T-helper 1 cell (primary cell): Measurements from ENCODE around the gene USP17L17.
"Not testable (repeated sequence)": the region's sequence is repeated elsewhere in the genome, so short reads cannot be mapped to it uniquely, and the experiment has no call there.

Experiments used
- DNase-seq, 5 donors: peaks; one replicate each; pipeline ENCODE4 v3.0.0-alpha.2; 2012 to 2020
- total RNA-seq, 4 donors: gene quantifications; one replicate each; lab custom pipeline; 2026; lab: John Stamatoyannopoulos, UW

Gene USP17L17, protein sequence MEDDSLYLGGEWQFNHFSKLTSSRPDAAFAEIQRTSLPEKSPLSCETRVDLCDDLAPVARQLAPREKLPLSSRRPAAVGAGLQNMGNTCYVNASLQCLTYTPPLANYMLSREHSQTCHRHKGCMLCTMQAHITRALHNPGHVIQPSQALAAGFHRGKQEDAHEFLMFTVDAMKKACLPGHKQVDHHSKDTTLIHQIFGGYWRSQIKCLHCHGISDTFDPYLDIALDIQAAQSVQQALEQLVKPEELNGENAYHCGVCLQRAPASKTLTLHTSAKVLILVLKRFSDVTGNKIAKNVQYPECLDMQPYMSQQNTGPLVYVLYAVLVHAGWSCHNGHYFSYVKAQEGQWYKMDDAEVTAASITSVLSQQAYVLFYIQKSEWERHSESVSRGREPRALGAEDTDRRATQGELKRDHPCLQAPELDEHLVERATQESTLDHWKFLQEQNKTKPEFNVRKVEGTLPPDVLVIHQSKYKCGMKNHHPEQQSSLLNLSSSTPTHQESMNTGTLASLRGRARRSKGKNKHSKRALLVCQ
- 0 reads per million in 4 donors for total RNA-seq

DNA sequence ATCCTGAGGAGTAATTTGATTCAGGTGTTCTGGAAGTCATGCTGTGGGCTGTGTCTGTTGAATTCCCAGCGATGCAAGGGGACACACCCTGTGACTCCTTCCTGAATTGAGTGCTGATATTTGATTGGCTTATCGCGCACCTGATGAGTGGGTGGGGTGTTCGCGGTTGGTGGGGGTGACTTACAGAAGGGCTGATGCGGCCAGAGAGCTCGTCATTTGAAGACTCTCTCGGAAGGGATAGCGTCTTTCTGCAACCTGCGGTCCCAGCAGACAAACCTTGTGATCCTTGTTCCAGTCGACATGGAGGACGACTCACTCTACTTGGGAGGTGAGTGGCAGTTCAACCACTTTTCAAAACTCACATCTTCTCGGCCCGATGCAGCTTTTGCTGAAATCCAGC is at the start of gene USP17L17:
USP17L17 (plus strand) TSS at position 301 of the 400 bp plus-strand sequence; CDS start at position 301, 0 bp downstream.
- not testable (repeated sequence) for DNase-seq

DNA sequence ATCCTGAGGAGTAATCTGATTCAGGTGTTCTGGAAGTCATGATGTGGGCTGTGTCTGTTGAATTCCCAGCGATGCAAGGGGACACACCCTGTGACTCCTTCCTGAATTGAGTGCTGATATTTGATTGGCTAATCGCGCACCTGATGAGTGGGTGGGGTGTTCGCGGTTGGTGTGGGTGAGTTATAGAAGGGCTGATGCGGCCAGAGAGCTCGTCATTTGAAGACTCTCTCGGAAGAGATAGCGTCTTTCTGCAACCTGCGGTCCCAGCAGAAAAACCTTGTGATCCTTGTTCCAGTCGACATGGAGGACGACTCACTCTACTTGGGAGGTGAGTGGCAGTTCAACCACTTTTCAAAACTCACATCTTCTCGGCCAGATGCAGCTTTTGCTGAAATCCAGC is 33.3 kb upstream of the USP17L17 start, which contains the start of gene USP17L10:
USP17L10 (plus strand) TSS at position 301 of the 400 bp plus-strand sequence; CDS start at position 301, 0 bp downstream.
- not testable (repeated sequence) for DNase-seq

DNA sequence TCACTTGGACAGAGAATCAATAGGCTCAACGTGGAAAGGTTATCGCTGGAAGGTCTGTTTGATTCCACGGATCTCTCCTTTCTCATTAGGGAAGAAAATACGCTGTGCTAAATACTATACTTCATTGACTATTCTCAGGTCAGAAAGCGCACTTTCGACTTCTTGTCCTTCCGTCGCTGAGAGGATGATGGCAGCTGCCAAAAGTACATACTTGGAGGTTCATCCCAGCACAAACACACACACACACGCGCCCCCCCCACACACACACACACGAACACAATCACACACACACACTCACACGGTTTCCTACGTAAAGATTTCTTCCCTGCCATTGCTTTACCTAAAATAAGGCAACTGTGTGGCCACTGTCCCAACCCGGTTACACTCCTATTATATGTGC is 29.0 kb upstream of the USP17L17 start:
- DNase-seq = not testable (repeated sequence)

DNA sequence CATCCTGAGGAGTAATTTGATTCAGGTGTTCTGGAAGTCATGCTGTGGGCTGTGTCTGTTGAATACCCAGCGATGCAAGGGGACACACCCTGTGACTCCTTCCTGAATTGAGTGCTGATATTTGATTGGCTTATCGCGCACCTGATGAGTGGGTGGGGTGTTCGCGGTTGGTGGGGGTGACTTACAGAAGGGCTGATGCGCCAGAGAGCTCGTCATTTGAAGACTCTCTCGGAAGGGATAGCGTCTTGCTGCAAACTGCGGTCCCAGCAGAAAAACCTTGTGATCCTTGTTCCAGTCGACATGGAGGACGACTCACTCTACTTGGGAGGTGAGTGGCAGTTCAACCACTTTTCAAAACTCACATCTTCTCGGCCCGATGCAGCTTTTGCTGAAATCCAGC is 28.6 kb upstream of the USP17L17 start, which contains the start of gene USP17L11:
USP17L11 (plus strand) TSS at position 301 of the 400 bp plus-strand sequence; CDS start at position 301, 0 bp downstream.
- not testable (repeated sequence) for DNase-seq

DNA sequence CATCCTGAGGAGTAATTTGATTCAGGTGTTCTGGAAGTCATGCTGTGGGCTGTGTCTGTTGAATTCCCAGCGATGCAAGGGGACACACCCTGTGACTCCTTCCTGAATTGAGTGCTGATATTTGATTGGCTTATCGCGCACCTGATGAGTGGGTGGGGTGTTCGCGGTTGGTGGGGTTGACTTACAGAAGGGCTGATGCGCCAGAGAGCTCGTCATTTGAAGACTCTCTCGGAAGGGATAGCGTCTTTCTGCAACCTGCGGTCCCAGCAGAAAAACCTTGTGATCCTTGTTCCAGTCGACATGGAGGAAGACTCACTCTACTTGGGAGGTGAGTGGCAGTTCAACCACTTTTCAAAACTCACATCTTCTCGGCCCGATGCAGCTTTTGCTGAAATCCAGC is 23.8 kb upstream of the USP17L17 start, which contains the start of gene USP17L12:
USP17L12 (plus strand) TSS at position 301 of the 400 bp plus-strand sequence; CDS start at position 301, 0 bp downstream.
- not testable (repeated sequence) for DNase-seq

DNA sequence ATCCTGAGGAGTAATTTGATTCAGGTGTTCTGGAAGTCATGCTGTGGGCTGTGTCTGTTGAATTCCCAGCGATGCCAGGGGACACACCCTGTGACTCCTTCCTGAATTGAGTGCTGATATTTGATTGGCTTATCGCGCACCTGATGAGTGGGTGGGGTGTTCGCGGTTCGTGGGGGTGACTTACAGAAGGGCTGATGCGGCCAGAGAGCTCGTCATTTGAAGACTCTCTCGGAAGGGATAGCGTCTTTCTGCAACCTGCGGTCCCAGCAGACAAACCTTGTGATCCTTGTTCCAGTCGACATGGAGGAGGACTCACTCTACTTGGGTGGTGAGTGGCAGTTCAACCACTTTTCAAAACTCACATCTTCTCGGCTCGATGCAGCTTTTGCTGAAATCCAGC is 19.1 kb upstream of the USP17L17 start, which contains the start of gene USP17L13:
USP17L13 (plus strand) TSS at position 301 of the 400 bp plus-strand sequence; CDS start at position 301, 0 bp downstream.
- DNase-seq = not testable (repeated sequence)

DNA sequence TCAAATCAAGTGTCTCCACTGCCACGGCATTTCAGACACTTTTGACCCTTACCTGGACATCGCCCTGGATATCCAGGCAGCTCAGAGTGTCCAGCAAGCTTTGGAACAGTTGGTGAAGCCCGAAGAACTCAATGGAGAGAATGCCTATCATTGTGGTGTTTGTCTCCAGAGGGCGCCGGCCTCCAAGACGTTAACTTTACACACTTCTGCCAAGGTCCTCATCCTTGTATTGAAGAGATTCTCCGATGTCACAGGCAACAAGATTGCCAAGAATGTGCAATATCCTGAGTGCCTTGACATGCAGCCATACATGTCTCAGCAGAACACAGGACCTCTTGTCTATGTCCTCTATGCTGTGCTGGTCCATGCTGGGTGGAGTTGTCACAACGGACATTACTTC is 13.4 kb upstream of the USP17L17 start:
- DNase-seq = not testable (repeated sequence)

DNA sequence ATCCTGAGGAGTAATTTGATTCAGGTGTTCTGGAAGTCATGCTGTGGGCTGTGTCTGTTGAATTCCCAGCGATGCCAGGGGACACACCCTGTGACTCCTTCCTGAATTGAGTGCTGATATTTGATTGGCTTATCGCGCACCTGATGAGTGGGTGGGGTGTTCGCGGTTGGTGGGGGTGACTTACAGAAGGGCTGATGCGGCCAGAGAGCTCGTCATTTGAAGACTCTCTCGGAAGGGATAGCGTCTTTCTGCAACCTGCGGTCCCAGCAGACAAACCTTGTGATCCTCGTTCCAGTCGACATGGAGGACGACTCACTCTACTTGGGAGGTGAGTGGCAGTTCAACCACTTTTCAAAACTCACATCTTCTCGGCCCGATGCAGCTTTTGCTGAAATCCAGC is 9.6 kb upstream of the USP17L17 start, which contains the start of gene USP17L15:
USP17L15 (plus strand) TSS at position 301 of the 400 bp plus-strand sequence; CDS start at position 301, 0 bp downstream.
- not testable (repeated sequence) for DNase-seq

DNA sequence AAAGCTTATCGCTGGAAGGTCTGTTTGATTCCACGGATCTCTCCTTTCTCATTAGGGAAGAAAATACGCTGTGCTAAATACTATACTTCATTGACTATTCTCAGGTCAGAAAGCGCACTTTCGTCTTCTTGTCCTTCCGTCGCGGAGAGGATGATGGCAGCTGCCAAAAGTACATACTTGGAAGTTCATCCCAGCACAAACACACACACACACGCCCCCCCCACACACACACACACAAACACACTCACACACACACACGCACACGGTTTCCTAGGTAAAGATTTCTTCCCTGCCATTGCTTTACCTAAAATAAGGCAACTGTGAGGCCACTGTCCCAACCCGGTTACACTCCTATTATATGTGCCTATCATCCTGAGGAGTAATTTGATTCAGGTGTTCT is 5.2 kb upstream of the USP17L17 start:
- DNase-seq = not testable (repeated sequence)

DNA sequence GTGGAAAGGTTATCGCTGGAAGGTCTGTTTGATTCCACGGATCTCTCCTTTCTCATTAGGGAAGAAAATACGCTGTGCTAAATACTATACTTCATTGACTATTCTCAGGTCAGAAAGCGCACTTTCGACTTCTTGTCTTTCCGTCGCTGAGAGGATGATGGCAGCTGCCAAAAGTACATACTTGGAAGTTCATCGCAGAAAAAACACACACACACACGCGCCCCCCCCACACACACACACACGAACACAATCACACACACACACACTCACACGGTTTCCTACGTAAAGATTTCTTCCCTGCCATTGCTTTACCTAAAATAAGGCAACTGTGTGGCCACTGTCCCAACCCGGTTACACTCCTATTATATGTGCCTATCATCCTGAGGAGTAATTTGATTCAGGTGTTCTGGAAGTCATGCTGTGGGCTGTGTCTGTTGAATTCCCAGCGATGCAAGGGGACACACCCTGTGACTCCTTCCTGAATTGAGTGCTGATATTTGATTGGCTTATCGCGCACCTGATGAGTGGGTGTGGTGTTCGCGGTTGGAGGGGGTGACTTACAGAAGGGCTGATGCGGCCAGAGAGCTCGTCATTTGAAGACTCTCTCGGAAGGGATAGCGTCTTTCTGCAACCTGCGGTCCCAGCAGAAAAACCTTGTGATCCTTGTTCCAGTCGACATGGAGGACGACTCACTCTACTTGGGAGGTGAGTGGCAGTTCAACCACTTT is 4.4 kb downstream of the USP17L17 start, which contains the start of gene USP17L18:
USP17L18 (plus strand) TSS at position 678 of the 728 bp plus-strand sequence; CDS start at position 678, 0 bp downstream.
- DNase-seq = peak in 2 of 5 donors; percentile 1 to 7

DNA sequence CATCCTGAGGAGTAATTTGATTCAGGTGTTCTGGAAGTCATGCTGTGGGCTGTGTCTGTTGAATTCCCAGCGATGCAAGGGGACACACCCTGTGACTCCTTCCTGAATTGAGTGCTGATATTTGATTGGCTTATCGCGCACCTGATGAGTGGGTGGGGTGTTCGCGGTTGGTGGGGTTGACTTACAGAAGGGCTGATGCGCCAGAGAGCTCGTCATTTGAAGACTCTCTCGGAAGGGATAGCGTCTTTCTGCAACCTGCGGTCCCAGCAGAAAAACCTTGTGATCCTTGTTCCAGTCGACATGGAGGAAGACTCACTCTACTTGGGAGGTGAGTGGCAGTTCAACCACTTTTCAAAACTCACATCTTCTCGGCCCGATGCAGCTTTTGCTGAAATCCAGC is 9.4 kb downstream of the USP17L17 start, which contains the start of gene USP17L19:
USP17L19 (plus strand) TSS at position 301 of the 400 bp plus-strand sequence; CDS start at position 301, 0 bp downstream.
- DNase-seq = not testable (repeated sequence)

DNA sequence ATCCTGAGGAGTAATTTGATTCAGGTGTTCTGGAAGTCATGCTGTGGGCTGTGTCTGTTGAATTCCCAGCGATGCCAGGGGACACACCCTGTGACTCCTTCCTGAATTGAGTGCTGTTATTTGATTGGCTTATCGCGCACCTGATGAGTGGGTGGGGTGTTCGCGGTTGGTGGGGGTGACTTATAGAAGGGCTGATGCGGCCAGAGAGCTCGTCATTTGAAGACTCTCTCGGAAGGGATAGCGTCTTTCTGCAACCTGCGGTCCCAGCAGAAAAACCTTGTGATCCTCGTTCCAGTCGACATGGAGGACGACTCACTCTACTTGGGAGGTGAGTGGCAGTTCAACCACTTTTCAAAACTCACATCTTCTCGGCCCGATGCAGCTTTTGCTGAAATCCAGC is 14.1 kb downstream of the USP17L17 start, which contains the start of gene USP17L20:
USP17L20 (plus strand) TSS at position 301 of the 400 bp plus-strand sequence; CDS start at position 301, 0 bp downstream.
- not testable (repeated sequence) for DNase-seq

DNA sequence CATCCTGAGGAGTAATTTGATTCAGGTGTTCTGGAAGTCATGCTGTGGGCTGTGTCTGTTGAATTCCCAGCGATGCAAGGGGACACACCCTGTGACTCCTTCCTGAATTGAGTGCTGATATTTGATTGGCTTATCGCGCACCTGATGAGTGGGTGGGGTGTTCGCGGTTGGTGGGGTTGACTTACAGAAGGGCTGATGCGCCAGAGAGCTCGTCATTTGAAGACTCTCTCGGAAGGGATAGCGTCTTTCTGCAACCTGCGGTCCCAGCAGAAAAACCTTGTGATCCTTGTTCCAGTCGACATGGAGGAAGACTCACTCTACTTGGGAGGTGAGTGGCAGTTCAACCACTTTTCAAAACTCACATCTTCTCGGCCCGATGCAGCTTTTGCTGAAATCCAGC is 18.9 kb downstream of the USP17L17 start, which contains the start of gene USP17L21:
USP17L21 (plus strand) TSS at position 301 of the 400 bp plus-strand sequence; CDS start at position 301, 0 bp downstream.
- not testable (repeated sequence) for DNase-seq

DNA sequence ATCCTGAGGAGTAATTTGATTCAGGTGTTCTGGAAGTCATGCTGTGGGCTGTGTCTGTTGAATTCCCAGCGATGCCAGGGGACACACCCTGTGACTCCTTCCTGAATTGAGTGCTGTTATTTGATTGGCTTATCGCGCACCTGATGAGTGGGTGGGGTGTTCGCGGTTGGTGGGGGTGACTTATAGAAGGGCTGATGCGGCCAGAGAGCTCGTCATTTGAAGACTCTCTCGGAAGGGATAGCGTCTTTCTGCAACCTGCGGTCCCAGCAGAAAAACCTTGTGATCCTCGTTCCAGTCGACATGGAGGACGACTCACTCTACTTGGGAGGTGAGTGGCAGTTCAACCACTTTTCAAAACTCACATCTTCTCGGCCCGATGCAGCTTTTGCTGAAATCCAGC is 23.6 kb downstream of the USP17L17 start, which contains the start of gene USP17L22:
USP17L22 (plus strand) TSS at position 301 of the 400 bp plus-strand sequence; CDS start at position 301, 0 bp downstream.
- not testable (repeated sequence) for DNase-seq

DNA sequence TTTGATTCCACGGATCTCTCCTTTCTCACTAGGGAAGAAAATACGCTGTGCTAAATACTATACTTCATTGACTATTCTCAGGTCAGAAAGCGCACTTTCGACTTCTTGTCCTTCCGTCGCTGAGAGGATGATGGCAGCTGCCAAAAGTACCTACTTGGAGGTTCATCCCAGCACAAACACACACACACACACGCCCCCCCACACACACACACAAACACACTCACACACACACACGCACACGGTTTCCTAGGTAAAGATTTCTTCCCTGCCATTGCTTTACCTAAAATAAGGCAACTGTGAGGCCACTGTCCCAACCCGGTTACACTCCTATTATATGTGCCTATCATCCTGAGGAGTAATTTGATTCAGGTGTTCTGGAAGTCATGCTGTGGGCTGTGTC is 28.0 kb downstream of the USP17L17 start:
- DNase-seq = peak in 4 of 5 donors; percentile 3 to 21 (median 8)
